Measurements from ENCODE around the gene DNAJC18. TPM values are rescaled to one million over a fixed set of nuclear protein-coding genes. Genes with fewer than 3 reads are reported as not detected.

Gene DNAJC18
- total and polyA plus RNA-seq, 2 donors (not counting 1 experiment from before 2014, with no cell fraction given): 2.0 to 13.6 TPM

GRCh38 chr5:139430015-139430414, 9.3 kb downstream of the DNAJC18 start:
- no peaks in the 10 kb centered on the region for H3K9me3 ChIP-seq (ENCODE audit: control extremely low read depth in 1 of 3, control insufficient read depth in 2 of 3, insufficient read depth in 1 of 3, low read length in 2 of 3)
- POLR2A ChIA-PET: no interaction called here
- Mint-ChIP-seq H3K27ac (no peak overlapping the region), H3K9me3 (ENCODE audit: insufficient read depth) (no peaks in the 10 kb centered on the region), H3K4me1 (no peaks in the 10 kb centered on the region), H3K27me3 (no peaks in the 10 kb centered on the region), H3K4me3 (no peak overlapping the region)
- TF ChIP-seq, protein P1, sequence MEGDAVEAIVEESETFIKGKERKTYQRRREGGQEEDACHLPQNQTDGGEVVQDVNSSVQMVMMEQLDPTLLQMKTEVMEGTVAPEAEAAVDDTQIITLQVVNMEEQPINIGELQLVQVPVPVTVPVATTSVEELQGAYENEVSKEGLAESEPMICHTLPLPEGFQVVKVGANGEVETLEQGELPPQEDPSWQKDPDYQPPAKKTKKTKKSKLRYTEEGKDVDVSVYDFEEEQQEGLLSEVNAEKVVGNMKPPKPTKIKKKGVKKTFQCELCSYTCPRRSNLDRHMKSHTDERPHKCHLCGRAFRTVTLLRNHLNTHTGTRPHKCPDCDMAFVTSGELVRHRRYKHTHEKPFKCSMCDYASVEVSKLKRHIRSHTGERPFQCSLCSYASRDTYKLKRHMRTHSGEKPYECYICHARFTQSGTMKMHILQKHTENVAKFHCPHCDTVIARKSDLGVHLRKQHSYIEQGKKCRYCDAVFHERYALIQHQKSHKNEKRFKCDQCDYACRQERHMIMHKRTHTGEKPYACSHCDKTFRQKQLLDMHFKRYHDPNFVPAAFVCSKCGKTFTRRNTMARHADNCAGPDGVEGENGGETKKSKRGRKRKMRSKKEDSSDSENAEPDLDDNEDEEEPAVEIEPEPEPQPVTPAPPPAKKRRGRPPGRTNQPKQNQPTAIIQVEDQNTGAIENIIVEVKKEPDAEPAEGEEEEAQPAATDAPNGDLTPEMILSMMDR (IDR thresholded peaks at IDR 0.05): no peak
- H2AFZ ChIP-seq (ENCODE audit: insufficient read depth, low read depth, low read length, poor library complexity, severe bottlenecking): no peak overlapping the region
- no peaks in the 10 kb centered on the region for H3K27me3 ChIP-seq (replicated peaks in 1 of 4; ENCODE audit: control extremely low read depth in 1 of 4, control insufficient read depth in 3 of 4, insufficient read depth in 4 of 4, low read length in 3 of 4)
- WGBS (ENCODE audit: insufficient coverage): no CpG with 5 or more reads among the region's 2 CpGs
- H3K36me3 ChIP-seq (replicated peaks in 1 of 2; ENCODE audit: control extremely low read depth in 1 of 2, control insufficient read depth in 1 of 2, extremely low read depth in 1 of 2, insufficient read depth in 2 of 2, low read length in 1 of 2): peaks cover 0 to 6% of the 10 kb centered on the region in 2 experiments
- H3K27ac ChIP-seq (ENCODE audit: low read length in 2 of 2): no peak overlapping the region
- intact Hi-C loops (cut with micrococcal nuclease): no loop called here
- ATAC-seq (ENCODE audit: low read depth): no peak
- no peak overlapping the region for H3K4me3 ChIP-seq (ENCODE audit: control extremely low read depth in 1 of 5, extremely low read depth in 1 of 5, insufficient read depth in 1 of 5, low read depth in 2 of 5, low read length in 4 of 5)
- H3K4me1 ChIP-seq (ENCODE audit: control insufficient read depth in 2 of 2, insufficient read depth in 2 of 2, low read length in 2 of 2): no peaks in the 10 kb centered on the region
- H3K9ac ChIP-seq (ENCODE audit: low read length): no peak overlapping the region
- H4K20me1 ChIP-seq (ENCODE audit: control insufficient read depth, insufficient read depth, low read length, poor library complexity, severe bottlenecking): no peaks in the 10 kb centered on the region
- H3K4me2 ChIP-seq (replicated peaks; ENCODE audit: low read depth, low read length, poor library complexity, severe bottlenecking): no peak overlapping the region
- H3K79me2 ChIP-seq (ENCODE audit: control insufficient read depth, insufficient read depth, low read length): no peaks in the 10 kb centered on the region
- no peak for DNase-seq
- CTCF ChIA-PET: interaction anchor here (1.0 to 1.3 kb wide), 3 partner anchors 9 to 335 kb away, joined by 3 to 5 read pairs (median 5); partner anchors contain the start of gene DNAJC18

GRCh38 chr5:139426203-139426885, 13.0 kb downstream of the DNAJC18 start:
- no peaks in the 10 kb centered on the region for H3K79me2 ChIP-seq (ENCODE audit: control insufficient read depth, insufficient read depth, low read length)
- H3K4me2 ChIP-seq (replicated peaks; ENCODE audit: low read depth, low read length, poor library complexity, severe bottlenecking): no peak overlapping the region
- H3K27ac Mint-ChIP-seq: no peak overlapping the region
- no peak overlapping the region for H3K27ac ChIP-seq (ENCODE audit: low read length in 2 of 2)
- no peaks in the 10 kb centered on the region for H3K27me3 ChIP-seq (replicated peaks in 1 of 4; ENCODE audit: control extremely low read depth in 1 of 4, control insufficient read depth in 3 of 4, insufficient read depth in 4 of 4, low read length in 3 of 4)
- ChIA-PET CTCF (interaction anchor here (1.0 kb wide), 2 partner anchors 16 to 86 kb away, joined by 3 to 4 read pairs; no protein-coding TSS in a partner anchor), POLR2A (no interaction called here)
- no peaks in the 10 kb centered on the region for H3K9me3 Mint-ChIP-seq (ENCODE audit: insufficient read depth)
- H3K4me3 Mint-ChIP-seq: no peak overlapping the region
- DNase-seq: no peak
- no peak overlapping the region for H3K4me3 ChIP-seq (ENCODE audit: control extremely low read depth in 1 of 5, extremely low read depth in 1 of 5, insufficient read depth in 1 of 5, low read depth in 2 of 5, low read length in 4 of 5)
- no peak overlapping the region for H3K9ac ChIP-seq (ENCODE audit: low read length)
- H4K20me1 ChIP-seq (ENCODE audit: control insufficient read depth, insufficient read depth, low read length, poor library complexity, severe bottlenecking): no peaks in the 10 kb centered on the region
- H3K36me3 ChIP-seq (replicated peaks in 1 of 2; ENCODE audit: control extremely low read depth in 1 of 2, control insufficient read depth in 1 of 2, extremely low read depth in 1 of 2, insufficient read depth in 2 of 2, low read length in 1 of 2): peaks cover 0 to 8% of the 10 kb centered on the region in 2 experiments
- no peak for ATAC-seq (ENCODE audit: low read depth)
- H3K4me1 ChIP-seq (ENCODE audit: control insufficient read depth in 2 of 2, insufficient read depth in 2 of 2, low read length in 2 of 2): no peaks in the 10 kb centered on the region
- H2AFZ ChIP-seq (ENCODE audit: insufficient read depth, low read depth, low read length, poor library complexity, severe bottlenecking): no peak overlapping the region
- intact Hi-C loops (cut with micrococcal nuclease): no loop called here
- H3K27me3 Mint-ChIP-seq: no peaks in the 10 kb centered on the region
- peaks cover 2% of the 10 kb centered on the region for H3K4me1 Mint-ChIP-seq
- TF ChIP-seq EZH2 (IDR thresholded peaks at IDR 0.05; ENCODE audit: borderline replicate concordance, insufficient read depth, low read depth, low read length, poor library complexity, severe bottlenecking): no peak
- TF ChIP-seq, protein P1 (IDR thresholded peaks at IDR 0.05): no peak
- 87% methylated on average over 7 of the region's 8 CpGs for WGBS (ENCODE audit: insufficient coverage)
- H3K9me3 ChIP-seq (ENCODE audit: control extremely low read depth in 1 of 3, control insufficient read depth in 2 of 3, insufficient read depth in 1 of 3, low read length in 2 of 3): no peaks in the 10 kb centered on the region

Measured in B cell (primary cell).